Right lobe of liver (tissue), 4 donors: Measurements from ENCODE around the gene TMEM92.

ENCODE experiments used
- CTCF ChIP-seq, 4 donors: fragments of 200-600 bp in 3 of 4; fragments of 450-650 bp in 1 of 4; IDR thresholded peaks; one replicate each; pipeline versions ENCODE4 v1.5.1 to v1.8.0; 2016 to 2022; ENCODE audit warnings: antibody characterized with exemption in 4 of 4, mild to moderate bottlenecking in 2 of 4
- POLR2A ChIP-seq: fragments of 450-650 bp; IDR thresholded peaks from one replicate; pipeline ENCODE4 v1.6.1; 2017; ENCODE audit warnings: antibody characterized with exemption, mild to moderate bottlenecking
- donor health status: DM: no; HTN: no; CAD: no.
- donor health status: DM: no; HTN: no; CAD: no.
- donor health status: DM: no; HTN: yes; CAD: no.

GRCh38 chr17:50295021-50295420 lies 20.8 kb downstream of the TMEM92 start:
- TF ChIP-seq CTCF (IDR thresholded peaks at IDR 0.05) (no peak), POLR2A (no peak)
